LNCAP (cell line): ENCODE data around the gene GALNT2.

Experiments
- CTCF ChIP-seq: fragments of 450-650 bp; IDR thresholded peaks from 2 replicates; pipeline ENCODE4 v1.5.1; 2017; ENCODE audit warnings: mild to moderate bottlenecking

The GALNT2 gene

GRCh38 chr1:230066466-230067404 is at the start of gene GALNT2:
GALNT2 (plus strand) TSS chr1:230067238; CDS start chr1:230067281, 43 bp downstream.
- TF ChIP-seq CTCF, result no peak

- TF ChIP-seq CTCF, result no peak
Measured at GRCh38 chr1:230020451-230020850, 46.6 kb upstream of the GALNT2 start.

GRCh38 chr1:230022666-230023380 is 44.2 kb upstream of the GALNT2 start:
- TF ChIP-seq CTCF, result no peak

- TF ChIP-seq CTCF, result no peak
Measured at GRCh38 chr1:230025686-230026085, 41.4 kb upstream of the GALNT2 start.

GRCh38 chr1:230026139-230026538 is 40.9 kb upstream of the GALNT2 start:
- no peak for TF ChIP-seq CTCF

GRCh38 chr1:230026572-230026971 is 40.5 kb upstream of the GALNT2 start:
- no peak for TF ChIP-seq CTCF

GRCh38 chr1:230028602-230029223 is 38.3 kb upstream of the GALNT2 start:
- no peak for TF ChIP-seq CTCF
